GM19438 (cell line): ENCODE results near the gene NKX2-3.

Experiments used
- ATAC-seq: cut with Tn5 transposase; IDR thresholded peaks from one replicate; pipeline ENCODE4 v1.9.1; 2021; ENCODE audit warnings: low read depth; ENCODE audit not compliant: unreplicated experiment

NKX2-3 gene

GRCh38 chr10:99525897-99526296 is 6.8 kb upstream of the NKX2-3 start:
- no peak for ATAC-seq

DNA sequence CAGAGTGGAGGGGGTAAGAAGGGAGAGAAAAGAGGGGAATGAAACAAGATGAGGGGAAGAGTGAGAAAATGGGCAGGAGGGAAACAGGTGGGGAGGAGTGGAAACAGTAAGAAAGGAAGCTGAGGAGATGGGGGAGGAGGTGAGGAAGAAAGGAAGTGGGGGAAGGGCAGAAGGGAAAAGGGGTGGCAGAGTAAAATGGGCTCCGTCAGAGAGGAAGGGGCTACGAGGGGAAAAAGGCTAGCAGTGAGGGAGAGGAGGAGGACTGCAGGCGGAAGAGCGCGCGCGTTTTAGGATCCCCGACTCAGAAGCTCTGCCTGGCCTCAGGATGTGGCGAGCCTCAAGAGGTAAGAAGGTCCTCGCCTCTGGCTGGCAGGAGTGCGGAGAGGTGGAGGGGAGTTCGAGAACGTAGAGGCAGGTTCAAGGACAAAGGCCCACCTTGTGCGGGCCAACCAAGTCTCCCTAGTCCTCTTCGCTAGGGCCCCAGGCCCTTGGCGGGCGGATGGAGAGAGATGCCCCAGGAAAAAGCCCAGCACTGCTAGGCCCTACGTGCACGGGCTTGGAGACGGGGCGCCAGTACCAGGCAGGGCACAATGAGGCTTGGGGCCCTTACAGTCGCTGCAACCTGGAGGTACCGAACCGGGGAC is 5.8 kb upstream of the NKX2-3 start:
- no peak for ATAC-seq

- ATAC-seq: no peak
Measured at GRCh38 chr10:99527526-99528493, 4.9 kb upstream of the NKX2-3 start.

DNA sequence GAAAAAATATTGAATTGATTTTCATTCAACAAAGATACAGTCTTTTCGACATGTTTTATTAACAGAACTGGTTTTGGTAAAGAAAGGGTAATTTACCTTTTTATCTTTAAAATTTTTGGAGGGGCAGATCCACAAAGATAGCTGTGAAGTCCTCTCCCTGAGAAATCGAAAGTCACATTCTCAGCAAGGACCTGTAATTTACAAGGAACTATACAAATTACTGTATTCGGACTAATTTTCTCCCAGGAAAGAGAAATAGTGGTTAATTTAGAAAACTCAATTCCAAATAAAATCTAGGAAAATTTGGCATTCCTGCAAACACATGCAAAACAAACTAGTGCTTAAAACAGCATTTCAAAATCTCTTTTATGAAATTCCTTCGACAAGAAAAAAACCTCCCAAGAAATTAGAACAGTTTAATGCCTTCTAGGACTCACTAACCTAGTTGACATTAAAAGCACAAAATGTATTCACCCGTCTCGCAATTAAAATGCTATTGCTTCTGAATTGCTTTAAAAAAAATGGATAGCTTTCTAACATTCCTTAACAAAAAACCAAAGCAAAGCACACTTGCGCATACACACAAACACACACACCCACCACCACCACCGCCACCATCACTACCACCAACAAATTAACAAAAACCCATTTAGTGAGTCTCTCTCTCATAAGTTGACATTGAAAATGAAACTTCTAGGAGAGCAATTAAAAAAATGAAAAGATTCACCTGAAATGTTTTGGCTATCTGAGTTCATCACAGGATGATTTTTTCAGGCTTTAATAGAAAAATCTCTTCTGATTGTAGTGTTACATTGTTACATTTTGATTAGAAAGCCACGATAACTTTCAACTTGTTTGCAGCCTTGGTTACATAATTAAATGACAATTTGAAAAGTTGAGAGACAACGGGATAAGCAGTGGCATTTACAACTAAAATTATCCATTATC is 4.0 kb upstream of the NKX2-3 start:
- ATAC-seq: no peak

DNA sequence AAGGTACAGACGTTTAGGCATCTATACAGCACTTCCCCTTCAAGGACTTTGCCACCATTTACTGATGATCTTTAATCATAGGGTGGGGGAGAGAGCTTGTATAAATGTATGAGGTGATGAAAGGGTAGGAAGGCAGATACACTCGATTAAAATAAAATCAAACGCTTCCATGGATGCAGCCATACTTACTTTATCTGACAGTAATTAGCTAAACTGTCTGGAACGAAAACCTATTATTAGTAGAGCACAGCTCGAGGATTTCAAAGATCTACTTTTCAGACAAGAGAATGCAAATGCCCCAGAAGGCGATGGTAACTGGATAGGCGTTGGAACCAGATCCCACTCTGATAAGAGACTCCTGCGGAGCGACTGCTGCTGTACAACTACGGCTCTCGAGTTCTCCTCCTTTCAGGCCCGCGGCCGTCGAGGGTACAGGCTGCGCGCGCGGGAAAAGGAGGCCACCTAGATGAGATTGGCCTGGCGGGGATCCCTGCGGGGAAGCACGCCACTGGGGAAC is 3.1 kb upstream of the NKX2-3 start:
- no peak for ATAC-seq

GRCh38 chr10:99530108-99531025 is 2.4 kb upstream of the NKX2-3 start:
- no peak for ATAC-seq

DNA sequence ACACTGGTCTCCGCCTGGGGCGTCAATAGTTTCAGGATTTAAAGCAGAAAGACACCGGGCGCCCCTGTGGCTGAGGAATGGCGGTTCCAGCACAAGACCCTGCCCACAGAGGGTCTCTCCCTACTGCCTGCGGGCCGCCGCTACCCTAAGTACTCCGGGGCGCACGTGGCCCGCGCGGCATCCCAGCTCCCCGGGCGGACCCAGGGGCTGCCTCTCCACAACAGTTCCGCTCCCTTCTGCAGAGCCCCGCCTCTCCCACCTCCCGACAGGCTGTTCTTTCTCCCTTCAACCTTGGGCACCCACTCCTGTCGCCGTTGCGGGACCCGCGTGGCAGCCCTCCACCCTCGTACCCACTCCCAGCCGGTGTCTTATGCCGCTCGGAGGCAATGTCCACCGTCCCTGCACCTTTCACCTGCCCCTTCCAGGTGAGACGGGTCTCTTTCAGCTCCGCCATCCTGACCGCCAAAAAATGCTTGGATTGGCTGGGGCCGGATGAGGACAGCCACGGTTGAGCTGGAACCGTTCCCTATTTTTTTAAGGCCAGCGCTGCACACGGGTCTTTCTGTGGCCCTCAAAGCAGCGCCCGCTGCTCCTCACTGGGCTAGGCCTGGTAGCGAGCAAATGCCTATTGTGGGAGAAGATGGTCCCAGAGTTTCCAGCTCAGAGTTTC is 1.6 kb upstream of the NKX2-3 start:
- no peak for ATAC-seq

- no peak for ATAC-seq
Measured at GRCh38 chr10:99531696-99532593, 797 bp upstream of the NKX2-3 start.

- ATAC-seq: no peak
Measured at GRCh38 chr10:99533496-99534449, 1.0 kb downstream of the NKX2-3 start.

DNA sequence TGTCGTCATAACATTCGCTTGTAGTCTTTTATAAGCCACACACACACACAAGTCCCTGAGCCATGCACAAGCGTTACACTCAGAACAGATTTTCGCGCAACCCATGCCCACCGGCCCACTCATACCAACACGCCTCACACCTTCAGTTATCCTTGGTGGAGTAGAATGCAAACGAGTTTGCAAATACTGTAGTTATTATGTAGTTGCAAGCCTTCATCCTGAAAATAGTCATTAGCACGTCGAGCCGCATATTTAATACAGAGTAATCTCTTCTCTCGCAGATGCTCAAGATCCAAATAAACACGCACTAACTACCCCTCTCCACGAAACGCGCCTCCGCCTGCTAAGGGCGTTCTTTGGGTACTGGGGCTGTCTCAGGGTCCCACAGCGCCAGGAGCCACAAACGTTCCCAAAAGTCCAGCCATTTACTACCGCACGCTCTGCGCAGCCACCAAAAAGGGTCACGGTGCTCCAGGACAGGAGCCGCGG is 1.8 kb downstream of the NKX2-3 start:
- ATAC-seq: no peak

- ATAC-seq: no peak
Measured at GRCh38 chr10:99534939-99535763, 2.4 kb downstream of the NKX2-3 start.

DNA sequence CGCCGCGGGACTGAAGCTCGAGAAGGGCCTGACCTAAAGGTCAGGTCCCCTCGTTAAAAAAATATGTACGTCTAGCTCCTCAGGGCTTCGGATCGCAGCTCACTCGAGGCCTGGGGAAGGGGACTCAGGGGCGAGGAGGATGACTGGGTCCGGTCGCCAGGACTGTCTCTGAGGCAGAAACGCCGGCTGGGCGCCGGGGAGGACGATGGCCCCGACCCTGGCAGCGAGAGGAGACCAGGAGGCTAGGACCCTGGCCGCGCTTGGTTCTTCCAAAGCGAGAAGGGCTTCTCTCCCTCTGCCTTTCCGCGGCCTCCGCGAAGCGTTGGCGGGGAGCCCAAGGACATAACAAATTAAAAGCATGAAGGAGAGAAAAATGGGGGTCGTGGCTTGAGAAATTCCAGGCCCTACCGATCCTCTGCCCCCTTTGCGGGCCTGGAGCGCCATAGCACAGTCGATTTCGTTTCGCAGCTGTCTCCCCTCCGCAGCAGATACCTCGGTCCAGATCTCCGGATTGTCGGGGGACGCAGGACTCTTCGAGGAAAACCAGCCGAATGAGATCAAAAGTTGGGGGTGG is 3.1 kb downstream of the NKX2-3 start:
- ATAC-seq: no peak

DNA sequence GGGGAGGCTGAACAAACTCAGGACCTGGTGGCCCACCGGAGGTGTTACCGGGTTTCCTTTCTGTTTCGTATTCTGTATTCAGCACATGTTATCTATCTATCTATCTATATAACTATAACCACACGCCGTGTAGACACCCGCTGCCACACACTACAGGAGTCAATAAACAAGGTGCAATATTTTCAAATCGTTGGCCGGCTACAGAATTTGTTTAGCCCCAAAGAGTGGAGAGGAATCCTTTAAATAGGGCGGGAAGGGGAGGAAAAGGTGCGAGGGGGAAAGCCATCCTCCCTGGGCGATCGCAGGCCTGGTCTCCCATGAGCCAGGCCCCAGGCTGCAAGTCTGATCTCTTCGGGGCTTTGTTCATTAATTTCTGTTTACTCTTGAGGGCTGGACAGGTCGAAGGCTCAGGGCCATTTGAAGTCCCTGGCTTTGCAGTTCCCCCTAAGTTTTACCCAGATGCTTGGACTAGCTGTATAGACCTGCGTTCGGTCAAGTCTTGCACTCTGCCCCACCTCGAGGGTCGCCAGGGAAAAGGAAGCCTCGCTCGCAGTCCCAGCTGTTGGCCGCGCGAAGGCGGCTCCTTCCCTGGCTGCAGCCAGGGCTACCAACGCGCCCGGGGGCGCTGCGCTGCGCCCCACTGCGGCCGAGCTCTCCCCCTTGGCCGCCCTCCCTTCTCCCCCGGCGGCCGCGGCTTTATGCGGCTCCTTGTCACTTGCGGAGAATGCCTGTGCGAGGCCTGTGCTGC is 3.8 kb downstream of the NKX2-3 start:
- no peak for ATAC-seq

DNA sequence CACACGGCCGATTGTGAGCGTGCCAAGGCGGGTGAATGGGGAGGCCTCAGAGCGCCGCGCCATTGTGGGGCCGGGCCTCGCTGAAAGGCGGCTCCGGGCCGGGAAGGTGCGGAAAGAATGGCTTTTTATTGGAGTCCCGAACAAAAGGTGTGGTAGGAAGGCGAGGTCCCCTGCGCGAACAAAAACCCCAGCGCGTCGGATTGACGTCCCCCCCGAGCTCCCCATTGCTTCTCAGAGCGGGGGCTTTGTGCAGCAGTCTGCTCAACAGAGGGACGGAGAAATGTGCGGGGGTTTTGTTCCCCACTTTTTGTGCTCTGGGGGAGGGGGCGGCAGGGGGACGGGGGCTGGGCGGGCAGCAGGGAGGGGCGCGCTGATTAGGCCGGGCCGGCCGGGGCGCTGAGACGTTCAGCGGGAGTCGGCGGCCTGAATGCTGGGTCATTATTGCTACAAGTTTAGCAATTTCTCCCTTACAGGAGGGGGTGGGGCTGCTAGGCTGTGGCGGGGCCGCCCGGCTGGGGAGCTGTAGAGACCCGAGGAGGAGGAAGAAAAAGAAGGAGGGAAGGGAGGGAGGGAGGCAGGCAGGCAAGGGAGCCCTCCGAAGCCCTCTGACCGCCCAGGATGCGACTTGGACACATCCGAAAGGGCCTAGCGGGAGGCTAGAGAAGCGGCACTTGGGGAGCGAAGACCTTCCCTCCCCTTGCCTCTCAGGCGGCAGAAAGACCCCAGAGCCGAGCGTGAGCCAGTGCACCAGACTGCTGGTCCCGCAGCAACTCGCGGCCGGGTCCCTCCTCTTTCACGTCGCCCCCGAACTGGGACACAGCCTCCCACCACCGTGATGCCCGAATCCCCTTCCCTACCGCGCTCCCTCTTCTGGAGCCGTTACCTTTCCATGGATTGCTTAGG is 4.6 kb downstream of the NKX2-3 start:
- ATAC-seq: no peak
